CD4-positive, alpha-beta T cell (primary cell): ENCODE measurements around the gene NYAP2. TPM values are rescaled to one million over a fixed set of nuclear protein-coding genes. Genes with fewer than 3 reads are reported as not detected.

Experiments used
- ATAC-seq: fragments of 200-7000 bp; cut with Tn5 transposase; one replicate; pipeline ENCODE4 v1.10.0; 2022; ENCODE audit warnings: mild to moderate bottlenecking; ENCODE audit not compliant: poor library complexity
- CTCF ChIA-PET: fragments of 350-600 bp; sonication (Branson Sonifier 250); formaldehyde crosslinking; loops from one replicate; lab custom pipeline; 2021; ENCODE audit warnings: antibody characterized with exemption, inconsistent platforms; lab: Charles Lee
- POLR2A ChIA-PET: fragments of 350-600 bp; sonication (Branson Sonifier 250); formaldehyde crosslinking; loops from one replicate; lab custom pipeline; 2021; ENCODE audit warnings: antibody characterized with exemption, inconsistent platforms; lab: Charles Lee
- DNase-seq, 14 experiments: peaks; one replicate each; pipeline ENCODE4 v3.0.0-alpha.2; 2013 to 2020; ENCODE audit warnings: mixed read lengths in 2 of 14
- H3K27ac ChIP-seq, 2 donors: one replicate each; pipeline versions ENCODE4 v1.5.1 to v1.7.0; 2013; ENCODE audit warnings: low read length in 2 of 2, low read depth in 1 of 2, mild to moderate bottlenecking in 1 of 2
- H3K27me3 ChIP-seq, 2 experiments: 1 replicate in 1 of 2; 2 replicates in 1 of 2; pipeline versions ENCODE4 v1.6.1 to v1.7.0; 2013; ENCODE audit warnings: low read length in 2 of 2, control low read depth in 1 of 2, mild to moderate bottlenecking in 1 of 2, moderate library complexity in 1 of 2; ENCODE audit not compliant: insufficient read depth in 2 of 2, control insufficient read depth in 1 of 2
- H3K36me3 ChIP-seq: one replicate; pipeline ENCODE4 v1.6.1; 2013; ENCODE audit warnings: low read length, control low read depth; ENCODE audit not compliant: insufficient read depth
- H3K4me1 ChIP-seq: one replicate; pipeline ENCODE4 v1.6.1; 2013; ENCODE audit warnings: low read length, control low read depth; ENCODE audit not compliant: insufficient read depth
- H3K4me3 ChIP-seq: one replicate; pipeline ENCODE4 v1.5.1; 2013; ENCODE audit warnings: mild to moderate bottlenecking, low read length, moderate library complexity
- H3K9me3 ChIP-seq, 2 experiments: 1 replicate in 1 of 2; 2 replicates in 1 of 2; pipeline versions ENCODE4 v1.6.1 to v1.7.0; 2013; ENCODE audit warnings: low read length in 2 of 2, mild to moderate bottlenecking in 2 of 2, control low read depth in 1 of 2, moderate library complexity in 1 of 2; ENCODE audit not compliant: control insufficient read depth in 1 of 2, insufficient read depth in 1 of 2
- H3K27ac Mint-ChIP-seq: one replicate; pipeline ENCODE4 v1.8.0; 2020; ENCODE audit warnings: mixed read lengths
- H3K27me3 Mint-ChIP-seq: one replicate; pipeline ENCODE4 v1.8.0; 2021; ENCODE audit warnings: mixed read lengths
- H3K36me3 Mint-ChIP-seq: one replicate; pipeline ENCODE4 v1.8.0; 2021; ENCODE audit warnings: low read depth, mixed read lengths
- H3K4me1 Mint-ChIP-seq: one replicate; pipeline ENCODE4 v1.8.0; 2021; ENCODE audit warnings: low read depth, mixed read lengths
- H3K4me3 Mint-ChIP-seq: one replicate; pipeline ENCODE4 v1.8.0; 2020; ENCODE audit warnings: mild to moderate bottlenecking, mixed read lengths
- H3K9me3 Mint-ChIP-seq: one replicate; pipeline ENCODE4 v1.8.0; 2020; ENCODE audit warnings: mixed read lengths
- intact Hi-C, 2 experiments: fragments of 100-400 bp; cut with DNase I in 1 of 2; cut with micrococcal nuclease in 1 of 2; formaldehyde crosslinking; loops; one replicate each; pipeline versions ENCODE4 v1.15.1 to v1.9.0; 2023 to 2025; cut with DNase I, micrococcal nuclease
- total RNA-seq, 174 experiments: library from RNA in 2 of 174; stranded (reverse) in 2 of 174; gene quantifications; one replicate each; pipeline ENCODE4 v1.2.3 and lab custom pipeline; 2021 to 2026
- TF ChIP-seq, protein P1 (sequence below): fragments of 200-600 bp; IDR thresholded peaks from one replicate; pipeline ENCODE4 v1.8.0; 2022; ENCODE audit warnings: antibody characterized with exemption, mild to moderate bottlenecking

Gene NYAP2
- total RNA-seq, 2 experiments from 2014 or later, result not detected

DNA sequence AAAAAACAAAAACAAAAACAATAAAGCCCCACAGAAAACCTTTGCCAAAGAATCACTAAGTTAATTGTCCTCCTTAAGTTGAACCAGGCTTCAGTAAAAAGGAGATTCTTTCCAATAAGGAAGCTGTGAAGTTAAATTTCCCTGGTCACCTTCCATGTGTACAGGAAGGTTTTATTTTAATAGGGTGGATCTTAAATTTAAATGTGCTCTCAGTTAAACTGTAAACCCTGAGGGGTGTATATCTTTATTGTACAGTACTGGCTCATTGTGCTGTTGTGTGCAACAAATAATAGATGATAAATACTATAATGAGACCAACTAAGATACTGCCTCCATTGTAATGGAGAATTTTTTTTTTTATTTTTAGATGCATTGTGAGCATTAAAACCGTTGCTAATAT lies 97.1 kb downstream of the NYAP2 start:
- no peak for ATAC-seq
- intact Hi-C loops, result no loop called here
- no peak overlapping the region for H3K27ac ChIP-seq
- ChIA-PET CTCF (no interaction called here), POLR2A (no interaction called here)
- Mint-ChIP-seq H3K27me3 (peaks cover 17% of the 10 kb centered on the region), H3K4me1 (no peaks in the 10 kb centered on the region), H3K36me3 (no peaks in the 10 kb centered on the region), H3K27ac (no peak overlapping the region), H3K9me3 (no peaks in the 10 kb centered on the region), H3K4me3 (no peak overlapping the region)
- no peaks in the 10 kb centered on the region for H3K9me3 ChIP-seq
- H3K27me3 ChIP-seq, result no peaks in the 10 kb centered on the region
- no peak for DNase-seq
- H3K4me1 ChIP-seq, result no peaks in the 10 kb centered on the region
- H3K4me3 ChIP-seq, result no peak overlapping the region
- TF ChIP-seq, protein P1, sequence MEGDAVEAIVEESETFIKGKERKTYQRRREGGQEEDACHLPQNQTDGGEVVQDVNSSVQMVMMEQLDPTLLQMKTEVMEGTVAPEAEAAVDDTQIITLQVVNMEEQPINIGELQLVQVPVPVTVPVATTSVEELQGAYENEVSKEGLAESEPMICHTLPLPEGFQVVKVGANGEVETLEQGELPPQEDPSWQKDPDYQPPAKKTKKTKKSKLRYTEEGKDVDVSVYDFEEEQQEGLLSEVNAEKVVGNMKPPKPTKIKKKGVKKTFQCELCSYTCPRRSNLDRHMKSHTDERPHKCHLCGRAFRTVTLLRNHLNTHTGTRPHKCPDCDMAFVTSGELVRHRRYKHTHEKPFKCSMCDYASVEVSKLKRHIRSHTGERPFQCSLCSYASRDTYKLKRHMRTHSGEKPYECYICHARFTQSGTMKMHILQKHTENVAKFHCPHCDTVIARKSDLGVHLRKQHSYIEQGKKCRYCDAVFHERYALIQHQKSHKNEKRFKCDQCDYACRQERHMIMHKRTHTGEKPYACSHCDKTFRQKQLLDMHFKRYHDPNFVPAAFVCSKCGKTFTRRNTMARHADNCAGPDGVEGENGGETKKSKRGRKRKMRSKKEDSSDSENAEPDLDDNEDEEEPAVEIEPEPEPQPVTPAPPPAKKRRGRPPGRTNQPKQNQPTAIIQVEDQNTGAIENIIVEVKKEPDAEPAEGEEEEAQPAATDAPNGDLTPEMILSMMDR, result no peak
- H3K36me3 ChIP-seq, result no peaks in the 10 kb centered on the region

DNA sequence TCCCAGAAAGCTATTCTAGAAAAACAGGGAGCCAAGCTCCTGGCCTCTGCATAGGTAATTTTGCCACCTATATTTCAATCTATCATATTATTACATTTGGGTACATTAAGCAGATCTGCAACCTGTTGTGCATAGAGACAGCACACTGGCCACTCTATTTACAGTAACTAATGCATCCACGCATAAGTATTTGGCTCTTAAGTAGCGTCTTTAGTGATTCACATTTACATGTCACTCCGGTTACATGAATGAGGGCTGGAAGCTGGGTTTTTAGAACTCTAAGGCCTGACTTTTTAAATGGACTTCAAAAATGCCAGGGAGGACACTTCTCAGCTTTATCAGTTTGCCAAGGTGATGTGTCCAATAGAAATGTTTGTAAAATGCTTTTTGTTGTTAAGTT lies 97.7 kb downstream of the NYAP2 start:
- no peaks in the 10 kb centered on the region for H3K9me3 ChIP-seq
- intact Hi-C loops, result no loop called here
- no peaks in the 10 kb centered on the region for H3K36me3 Mint-ChIP-seq
- H3K4me1 ChIP-seq, result no peaks in the 10 kb centered on the region
- TF ChIP-seq, protein P1, result no peak
- peaks cover 17% of the 10 kb centered on the region for H3K27me3 Mint-ChIP-seq
- no peaks in the 10 kb centered on the region for H3K36me3 ChIP-seq
- H3K27ac ChIP-seq, result no peak overlapping the region
- DNase-seq (no peak), ATAC-seq (no peak)
- H3K4me1 Mint-ChIP-seq, result no peaks in the 10 kb centered on the region
- no peak overlapping the region for H3K4me3 ChIP-seq
- no peaks in the 10 kb centered on the region for H3K9me3 Mint-ChIP-seq
- no peak overlapping the region for H3K4me3 Mint-ChIP-seq
- no peaks in the 10 kb centered on the region for H3K27me3 ChIP-seq
- ChIA-PET CTCF (no interaction called here), POLR2A (no interaction called here)
- no peak overlapping the region for H3K27ac Mint-ChIP-seq

DNA sequence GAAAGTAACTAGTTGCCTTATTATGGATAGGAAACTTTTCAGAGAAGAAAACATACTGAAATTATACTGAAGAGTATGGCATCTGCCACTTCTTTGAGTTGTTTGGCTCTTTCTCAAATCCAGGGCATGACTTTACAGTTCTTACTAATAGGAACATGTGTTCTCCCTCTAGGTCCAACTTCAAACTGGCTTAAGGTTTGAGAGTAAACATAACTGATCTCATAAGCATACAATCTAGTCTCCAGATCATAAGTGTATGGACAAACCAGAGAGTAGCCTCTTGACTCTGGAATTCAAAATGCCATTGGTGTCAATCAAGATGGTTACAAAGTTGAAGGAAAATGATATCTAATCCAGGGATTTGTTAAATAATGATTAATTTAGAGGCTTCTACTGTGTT lies 101.5 kb downstream of the NYAP2 start:
- H3K27me3 ChIP-seq, result no peaks in the 10 kb centered on the region
- Mint-ChIP-seq H3K4me1 (no peaks in the 10 kb centered on the region), H3K4me3 (no peak overlapping the region), H3K9me3 (no peaks in the 10 kb centered on the region), H3K27me3 (peaks cover 17% of the 10 kb centered on the region), H3K36me3 (no peaks in the 10 kb centered on the region), H3K27ac (no peak overlapping the region)
- POLR2A ChIA-PET, result no interaction called here
- H3K4me3 ChIP-seq, result no peak overlapping the region
- ATAC-seq (no peak), DNase-seq (no peak)
- no peaks in the 10 kb centered on the region for H3K4me1 ChIP-seq
- CTCF ChIA-PET, result no interaction called here
- H3K9me3 ChIP-seq, result no peaks in the 10 kb centered on the region
- intact Hi-C loops, result no loop called here
- no peak overlapping the region for H3K27ac ChIP-seq
- TF ChIP-seq, protein P1, result no peak
- no peaks in the 10 kb centered on the region for H3K36me3 ChIP-seq
